Neural crest cell (in vitro differentiated cells): ENCODE measurements around the gene PRRX2. TPM values are rescaled to one million over a fixed set of nuclear protein-coding genes. Genes with fewer than 3 reads are reported as not detected.
"Not testable (repeated sequence)": the region's sequence is repeated elsewhere in the genome, so short reads cannot be mapped to it uniquely, and the experiment has no call there.

Experiments
- DNase-seq: peaks from one replicate; pipeline ENCODE4 v3.0.0; 2021; ENCODE audit warnings: low read depth, mixed read lengths, low spot score
- H3K27ac Mint-ChIP-seq: one replicate; pipeline ENCODE4 v1.8.0; 2021; ENCODE audit warnings: mild to moderate bottlenecking, mixed read lengths; ENCODE audit not compliant: unreplicated experiment
- H3K27me3 Mint-ChIP-seq: 2 replicates; pipeline ENCODE4 v1.8.0; 2021; ENCODE audit warnings: low read depth, mild to moderate bottlenecking, mixed read lengths
- H3K36me3 Mint-ChIP-seq: 2 replicates; pipeline ENCODE4 v1.8.0; 2021; ENCODE audit warnings: low read depth, mild to moderate bottlenecking, mixed read lengths
- H3K4me1 Mint-ChIP-seq: 2 replicates; pipeline ENCODE4 v1.8.0; 2021; ENCODE audit warnings: mixed read lengths
- H3K4me3 Mint-ChIP-seq: one replicate; pipeline ENCODE4 v1.8.0; 2021; ENCODE audit warnings: mild to moderate bottlenecking, mixed read lengths
- H3K9me3 Mint-ChIP-seq: 2 replicates; pipeline ENCODE4 v1.8.0; 2021; ENCODE audit warnings: mixed read lengths
- CTCF ChIP-seq: fragments of 200-600 bp; sonication (generic); conservative IDR thresholded peaks from 2 replicates; pipeline ENCODE4 v1.5.0; 2021; ENCODE audit warnings: antibody characterized with exemption, mild to moderate bottlenecking
- total RNA-seq: library from RNA; stranded (reverse); gene quantifications from 2 replicates; pipeline ENCODE4 v1.2.1, GENCODE V29; 2021

PRRX2 gene
- total RNA-seq, 1 donor from 2014 or later, result 0.65 TPM

- no peaks in the 10 kb centered on the region for H3K27me3 Mint-ChIP-seq
- no peak for TF ChIP-seq CTCF
- H3K36me3 Mint-ChIP-seq, result no peaks in the 10 kb centered on the region
- no peak for DNase-seq
- H3K9me3 Mint-ChIP-seq, result no peaks in the 10 kb centered on the region
- H3K4me1 Mint-ChIP-seq, result no peaks in the 10 kb centered on the region
- no peak overlapping the region for H3K4me3 Mint-ChIP-seq
- H3K27ac Mint-ChIP-seq, result no peak overlapping the region
Measured at GRCh38 chr9:129746092-129746777, 80.8 kb downstream of the PRRX2 start.

- Mint-ChIP-seq H3K4me3 (no peak overlapping the region), H3K36me3 (no peaks in the 10 kb centered on the region), H3K27me3 (no peaks in the 10 kb centered on the region), H3K4me1 (peaks cover 8% of the 10 kb centered on the region), H3K27ac (no peak overlapping the region), H3K9me3 (no peaks in the 10 kb centered on the region)
- DNase-seq, result no peak
- TF ChIP-seq CTCF, result no peak
Measured at GRCh38 chr9:129748249-129748648, 82.8 kb downstream of the PRRX2 start.

- peaks cover 12% of the 10 kb centered on the region for H3K4me1 Mint-ChIP-seq
- not testable (repeated sequence) for DNase-seq, H3K36me3 Mint-ChIP-seq, H3K4me3 Mint-ChIP-seq, H3K9me3 Mint-ChIP-seq, H3K27ac Mint-ChIP-seq, H3K27me3 Mint-ChIP-seq
Measured at GRCh38 chr9:129749052-129749451, 83.6 kb downstream of the PRRX2 start.

GRCh38 chr9:129749575-129749974 is 84.1 kb downstream of the PRRX2 start:
- Mint-ChIP-seq H3K27ac (no peak overlapping the region), H3K36me3 (no peaks in the 10 kb centered on the region), H3K9me3 (no peaks in the 10 kb centered on the region), H3K27me3 (no peaks in the 10 kb centered on the region), H3K4me1 (peaks cover 12% of the 10 kb centered on the region), H3K4me3 (no peak overlapping the region)
- TF ChIP-seq CTCF, result no peak
- DNase-seq, result no peak

- TF ChIP-seq CTCF, result no peak
- no peaks in the 10 kb centered on the region for H3K27me3 Mint-ChIP-seq
Measured at GRCh38 chr9:129750013-129750638, 84.7 kb downstream of the PRRX2 start.

More at GRCh38 chr9:129750013-129750638, 84.7 kb downstream of the PRRX2 start:
- Mint-ChIP-seq H3K9me3 (no peaks in the 10 kb centered on the region), H3K4me3 (no peak overlapping the region), H3K4me1 (peaks cover 12% of the 10 kb centered on the region), H3K27ac (peak overlapping the region; percentile 62), H3K36me3 (no peaks in the 10 kb centered on the region)
- no peak for DNase-seq
